Testis (tissue), 3 donors: ENCODE results near the gene PRDM11. TPM values are rescaled to one million over a fixed set of nuclear protein-coding genes. Genes with fewer than 3 reads are reported as not detected.

ENCODE experiments used
- DNase-seq: peaks from one replicate; pipeline ENCODE4 v3.0.0-alpha.2; 2019
- H3K27ac ChIP-seq, 2 donors: fragments of 200-600 bp; sonication (generic); one replicate each; pipeline ENCODE4 v1.5.1; 2019
- H3K27me3 ChIP-seq: fragments of 200-600 bp; sonication (generic); one replicate; pipeline ENCODE4 v1.5.1; 2019
- H3K36me3 ChIP-seq: fragments of 200-600 bp; sonication (generic); one replicate; pipeline ENCODE4 v1.5.1; 2017; ENCODE audit warnings: low read depth; ENCODE audit errors: missing control alignments
- H3K4me1 ChIP-seq: fragments of 200-600 bp; sonication (generic); one replicate; pipeline ENCODE4 v1.5.1; 2019
- H3K4me3 ChIP-seq, 2 donors: fragments of 200-600 bp; sonication (generic); one replicate each; pipeline ENCODE4 v1.5.1; 2017 to 2019
- H3K9me3 ChIP-seq: fragments of 200-600 bp; sonication (generic); one replicate; pipeline ENCODE4 v1.5.1; 2017
- POLR2A ChIP-seq: fragments of 450-650 bp; IDR thresholded peaks from one replicate; pipeline ENCODE4 v1.6.1; 2017; ENCODE audit warnings: antibody characterized with exemption, mild to moderate bottlenecking, moderate library complexity
- WGBS, 2 donors: methylation state at CpG; one replicate each; pipeline ENCODE4 v1.1.5; 2018; 5-methylcytosine and 5-hydroxymethylcytosine counted together
- intact Hi-C: fragments of 100-400 bp; cut with DNase I; formaldehyde crosslinking; loops from one replicate; pipeline ENCODE4 v1.15.1; 2023; ENCODE audit warnings: low total_unique reads
- polyA plus RNA-seq: library from polyadenylated mRNA; stranded (reverse); fragments of 350-450 nt; fragmentation: Illumina TruSeq; extraction: RNeasy Lipid Tissue Mini Kit (QIAGEN cat#74804); gene quantifications from one replicate; pipeline ENCODE4 v1.2.3, GENCODE V29; 2014; ENCODE audit warnings: low read depth, low replicate concordance; ENCODE audit not compliant: insufficient read depth
- total RNA-seq, 2 donors: library from RNA; depleted of rRNA; stranded (reverse); fragments of >200 nt; gene quantifications; one replicate each; pipeline ENCODE4 v1.2.3, GENCODE V29; 2016
- TF ChIP-seq, protein P1 (sequence below), 3 experiments: fragments of 450-650 bp in 2 of 3; fragments of 200-600 bp in 1 of 3; sonication (generic) in 1 of 3; IDR thresholded peaks; one replicate each; pipeline ENCODE4 v1.5.1; 2016 to 2019; ENCODE audit warnings: antibody characterized with exemption in 3 of 3, mild to moderate bottlenecking in 2 of 3, moderate library complexity in 1 of 3

PRDM11 gene
- total and polyA plus RNA-seq, 3 donors from 2014 or later, result 6.4 to 15.9 (median 13.6) TPM

DNA sequence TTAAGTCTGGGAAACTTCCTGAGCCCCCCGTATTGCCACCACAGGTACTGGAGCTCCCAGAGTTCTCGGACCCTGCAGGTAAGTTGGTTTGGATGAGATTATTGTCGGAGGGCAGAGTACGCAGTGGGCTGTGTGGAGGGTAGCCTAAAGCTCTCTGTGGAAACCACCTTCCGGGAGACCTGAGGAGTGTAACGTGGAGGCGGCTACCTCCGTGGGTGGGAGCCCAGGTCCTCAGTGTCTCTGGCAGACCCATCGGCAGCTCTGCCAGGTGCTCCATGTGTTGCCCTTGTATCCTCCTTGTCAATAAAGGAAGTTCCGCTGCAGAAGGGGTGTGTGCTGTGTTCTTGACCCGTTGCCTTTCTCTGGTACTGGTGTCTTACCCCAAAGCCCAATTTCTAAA lies 78.3 kb downstream of the PRDM11 start:
- intact Hi-C loops, result no loop called here
- TF ChIP-seq, protein P1, sequence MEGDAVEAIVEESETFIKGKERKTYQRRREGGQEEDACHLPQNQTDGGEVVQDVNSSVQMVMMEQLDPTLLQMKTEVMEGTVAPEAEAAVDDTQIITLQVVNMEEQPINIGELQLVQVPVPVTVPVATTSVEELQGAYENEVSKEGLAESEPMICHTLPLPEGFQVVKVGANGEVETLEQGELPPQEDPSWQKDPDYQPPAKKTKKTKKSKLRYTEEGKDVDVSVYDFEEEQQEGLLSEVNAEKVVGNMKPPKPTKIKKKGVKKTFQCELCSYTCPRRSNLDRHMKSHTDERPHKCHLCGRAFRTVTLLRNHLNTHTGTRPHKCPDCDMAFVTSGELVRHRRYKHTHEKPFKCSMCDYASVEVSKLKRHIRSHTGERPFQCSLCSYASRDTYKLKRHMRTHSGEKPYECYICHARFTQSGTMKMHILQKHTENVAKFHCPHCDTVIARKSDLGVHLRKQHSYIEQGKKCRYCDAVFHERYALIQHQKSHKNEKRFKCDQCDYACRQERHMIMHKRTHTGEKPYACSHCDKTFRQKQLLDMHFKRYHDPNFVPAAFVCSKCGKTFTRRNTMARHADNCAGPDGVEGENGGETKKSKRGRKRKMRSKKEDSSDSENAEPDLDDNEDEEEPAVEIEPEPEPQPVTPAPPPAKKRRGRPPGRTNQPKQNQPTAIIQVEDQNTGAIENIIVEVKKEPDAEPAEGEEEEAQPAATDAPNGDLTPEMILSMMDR (IDR thresholded peaks at IDR 0.05), result no peak
- TF ChIP-seq POLR2A, result no peak
- Histone ChIP-seq H3K36me3 (no peaks in the 10 kb centered on the region), H3K27ac (no peak overlapping the region), H3K9me3 (no peaks in the 10 kb centered on the region), H3K4me1 (no peaks in the 10 kb centered on the region), H3K4me3 (no peak overlapping the region), H3K27me3 (no peaks in the 10 kb centered on the region)
- 96 to 98% methylated on average over 8 to 11 of the region's 11 CpGs for WGBS, 2 donors
- no peak for DNase-seq

DNA sequence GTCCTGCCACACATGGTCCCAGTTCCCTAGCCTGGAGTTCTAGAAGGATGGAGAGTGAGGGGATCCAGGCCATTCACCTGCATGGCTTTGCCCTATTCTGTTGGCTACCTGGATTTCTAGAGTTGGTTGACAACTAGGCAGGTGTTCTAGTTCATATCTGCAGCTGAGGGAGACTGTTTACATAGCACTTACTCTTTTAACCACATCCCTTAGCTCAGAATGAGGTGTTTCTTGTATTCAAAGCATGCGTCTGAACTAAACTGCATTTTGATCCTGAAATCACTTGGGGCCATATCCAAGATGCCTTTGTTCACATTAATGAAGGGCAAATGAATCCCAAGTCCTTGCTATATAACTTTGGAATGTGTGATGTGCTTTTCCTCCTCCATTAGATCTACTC lies 78.8 kb downstream of the PRDM11 start:
- no peak for DNase-seq
- H3K36me3 ChIP-seq, result no peaks in the 10 kb centered on the region
- no peak overlapping the region for H3K4me3 ChIP-seq
- no peaks in the 10 kb centered on the region for H3K27me3 ChIP-seq
- 87 to 90% methylated on average over 1 of the region's 1 CpG for WGBS, 2 donors
- H3K27ac ChIP-seq, result no peak overlapping the region
- intact Hi-C loops, result no loop called here
- TF ChIP-seq, protein P1 (IDR thresholded peaks at IDR 0.05), result no peak
- TF ChIP-seq POLR2A, result no peak
- H3K4me1 ChIP-seq, result no peaks in the 10 kb centered on the region
- no peaks in the 10 kb centered on the region for H3K9me3 ChIP-seq

DNA sequence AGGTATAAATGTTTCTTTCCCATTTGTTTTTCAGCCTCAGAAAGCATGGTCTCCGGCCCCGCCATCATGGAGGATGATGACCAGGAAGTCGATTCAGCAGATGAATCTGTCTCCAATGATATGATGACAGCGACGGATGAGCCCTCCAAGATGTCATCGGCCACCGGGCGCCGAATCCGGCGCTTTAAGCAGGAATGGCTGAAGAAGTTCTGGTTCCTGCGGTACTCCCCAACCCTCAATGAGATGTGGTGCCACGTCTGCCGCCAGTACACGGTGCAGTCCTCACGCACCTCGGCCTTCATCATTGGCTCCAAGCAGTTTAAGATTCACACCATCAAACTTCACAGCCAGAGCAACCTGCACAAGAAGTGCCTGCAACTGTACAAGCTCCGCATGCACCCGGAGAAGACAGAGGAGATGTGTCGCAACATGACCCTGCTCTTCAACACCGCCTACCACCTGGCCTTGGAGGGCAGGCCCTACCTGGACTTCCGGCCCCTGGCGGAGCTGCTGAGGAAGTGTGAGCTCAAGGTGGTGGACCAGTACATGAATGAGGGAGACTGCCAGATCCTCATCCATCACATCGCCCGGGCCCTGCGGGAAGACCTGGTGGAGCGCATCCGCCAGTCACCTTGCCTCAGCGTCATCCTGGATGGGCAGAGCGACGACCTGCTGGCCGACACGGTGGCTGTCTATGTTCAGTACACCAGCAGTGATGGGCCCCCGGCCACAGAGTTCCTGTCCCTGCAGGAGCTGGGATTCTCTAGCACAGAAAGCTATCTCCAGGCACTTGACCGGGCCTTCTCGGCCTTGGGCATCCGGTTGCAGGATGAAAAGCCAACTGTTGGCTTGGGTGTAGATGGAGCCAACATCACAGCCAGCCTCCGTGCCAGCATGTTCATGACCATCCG lies 79.8 kb downstream of the PRDM11 start:
- Histone ChIP-seq H3K4me3 (no peak overlapping the region), H3K27ac (no peak overlapping the region), H3K4me1 (no peaks in the 10 kb centered on the region), H3K27me3 (no peaks in the 10 kb centered on the region), H3K9me3 (no peaks in the 10 kb centered on the region), H3K36me3 (no peaks in the 10 kb centered on the region)
- intact Hi-C loops, result no loop called here
- no peak for DNase-seq
- TF ChIP-seq, protein P1 (IDR thresholded peaks at IDR 0.05), result no peak
- no peak for TF ChIP-seq POLR2A
- 96 to 97% methylated on average over 24 to 39 of the region's 39 CpGs for WGBS, 2 donors

DNA sequence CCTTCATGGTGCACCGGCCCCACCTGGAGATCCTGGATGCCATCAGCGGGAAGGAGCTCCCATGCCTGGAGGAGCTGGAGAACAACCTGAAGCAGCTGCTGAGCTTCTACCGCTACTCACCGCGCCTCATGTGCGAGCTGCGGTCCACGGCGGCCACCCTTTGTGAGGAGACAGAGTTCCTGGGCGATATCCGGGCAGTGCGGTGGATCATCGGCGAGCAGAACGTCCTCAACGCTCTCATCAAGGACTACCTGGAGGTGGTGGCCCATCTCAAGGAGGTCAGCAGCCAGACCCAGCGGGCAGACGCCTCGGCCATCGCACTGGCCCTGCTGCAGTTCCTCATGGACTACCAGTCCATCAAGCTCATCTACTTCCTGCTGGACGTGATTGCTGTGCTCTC lies 80.5 kb downstream of the PRDM11 start:
- Histone ChIP-seq H3K36me3 (no peaks in the 10 kb centered on the region), H3K4me3 (no peak overlapping the region), H3K27me3 (no peaks in the 10 kb centered on the region), H3K9me3 (no peaks in the 10 kb centered on the region), H3K4me1 (no peaks in the 10 kb centered on the region), H3K27ac (no peak overlapping the region)
- DNase-seq, result no peak
- no peak for TF ChIP-seq POLR2A
- TF ChIP-seq, protein P1 (IDR thresholded peaks at IDR 0.05), result no peak
- 98 to 99% methylated on average over 8 to 21 of the region's 21 CpGs for WGBS, 2 donors
- intact Hi-C loops, result no loop called here

DNA sequence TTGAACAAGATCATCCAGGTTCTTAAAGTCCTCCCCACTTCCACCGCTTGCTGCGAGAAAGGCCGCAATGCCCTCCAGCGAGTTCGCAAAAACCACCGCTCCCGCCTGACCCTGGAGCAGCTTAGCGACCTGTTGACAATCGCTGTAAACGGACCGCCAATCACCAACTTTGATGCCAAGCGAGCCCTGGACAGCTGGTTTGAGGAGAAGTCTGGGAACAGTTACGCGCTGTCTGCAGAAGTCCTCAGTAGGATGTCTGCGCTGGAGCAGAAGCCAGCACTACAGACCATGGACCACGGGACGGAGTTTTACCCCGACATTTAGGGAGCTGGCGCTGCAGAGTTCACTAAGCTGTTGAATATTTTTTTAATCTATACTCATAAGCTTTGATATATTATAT lies 81.4 kb downstream of the PRDM11 start:
- WGBS, 2 donors, result 91 to 97% methylated on average over 19 of the region's 19 CpGs
- no peak for TF ChIP-seq POLR2A
- TF ChIP-seq, protein P1 (IDR thresholded peaks at IDR 0.05), result no peak
- Histone ChIP-seq H3K4me1 (no peaks in the 10 kb centered on the region), H3K27ac (no peak overlapping the region), H3K27me3 (no peaks in the 10 kb centered on the region), H3K4me3 (no peak overlapping the region), H3K9me3 (no peaks in the 10 kb centered on the region), H3K36me3 (no peaks in the 10 kb centered on the region)
- intact Hi-C loops, result no loop called here
- DNase-seq, result no peak
